HG02885 (cell line): ENCODE results near the gene FNBP1.

Experiments used
- ATAC-seq: cut with Tn5 transposase; IDR thresholded peaks from one replicate; pipeline ENCODE4 v1.9.1; 2021; ENCODE audit warnings: mild to moderate bottlenecking; ENCODE audit not compliant: unreplicated experiment, poor library complexity

FNBP1 gene

DNA sequence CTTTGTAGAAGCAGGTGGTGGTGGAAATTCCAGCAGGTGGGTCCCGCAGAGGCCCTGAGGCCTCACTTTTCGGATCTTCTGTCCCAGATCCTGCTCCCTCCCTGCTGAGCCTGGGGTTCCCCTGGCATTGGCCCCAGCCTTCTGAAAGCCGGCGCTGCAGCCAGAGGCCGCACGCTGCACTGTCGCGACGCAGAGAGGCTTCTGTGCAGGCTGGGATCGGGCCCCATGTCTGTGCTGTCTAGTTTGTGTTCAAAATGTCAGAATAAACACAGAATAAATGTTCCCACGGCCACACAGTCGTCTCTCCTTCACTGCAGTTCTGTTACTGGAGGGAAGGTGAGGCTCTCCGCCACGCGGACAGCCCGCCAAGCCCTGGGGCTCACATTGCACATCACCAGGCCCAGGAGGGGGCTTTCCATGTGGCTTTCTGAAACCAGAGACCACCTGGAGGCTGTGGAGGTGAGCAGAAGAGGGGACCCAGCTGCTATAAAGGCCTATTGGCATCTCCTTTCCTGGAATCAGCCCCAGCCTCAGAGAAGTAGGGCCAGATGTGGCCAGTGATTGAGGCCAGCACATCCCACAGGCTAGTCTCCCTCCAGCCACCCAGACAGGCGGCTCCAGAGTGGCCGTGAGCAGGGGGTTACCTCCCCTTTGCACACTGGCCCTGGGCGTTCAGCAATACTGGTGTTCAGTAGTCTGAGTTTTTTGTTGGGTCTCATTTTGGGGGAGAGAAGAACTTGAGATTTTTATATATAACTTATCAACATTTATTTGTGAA, 161.3 kb downstream of the FNBP1 start:
- ATAC-seq = no peak

DNA sequence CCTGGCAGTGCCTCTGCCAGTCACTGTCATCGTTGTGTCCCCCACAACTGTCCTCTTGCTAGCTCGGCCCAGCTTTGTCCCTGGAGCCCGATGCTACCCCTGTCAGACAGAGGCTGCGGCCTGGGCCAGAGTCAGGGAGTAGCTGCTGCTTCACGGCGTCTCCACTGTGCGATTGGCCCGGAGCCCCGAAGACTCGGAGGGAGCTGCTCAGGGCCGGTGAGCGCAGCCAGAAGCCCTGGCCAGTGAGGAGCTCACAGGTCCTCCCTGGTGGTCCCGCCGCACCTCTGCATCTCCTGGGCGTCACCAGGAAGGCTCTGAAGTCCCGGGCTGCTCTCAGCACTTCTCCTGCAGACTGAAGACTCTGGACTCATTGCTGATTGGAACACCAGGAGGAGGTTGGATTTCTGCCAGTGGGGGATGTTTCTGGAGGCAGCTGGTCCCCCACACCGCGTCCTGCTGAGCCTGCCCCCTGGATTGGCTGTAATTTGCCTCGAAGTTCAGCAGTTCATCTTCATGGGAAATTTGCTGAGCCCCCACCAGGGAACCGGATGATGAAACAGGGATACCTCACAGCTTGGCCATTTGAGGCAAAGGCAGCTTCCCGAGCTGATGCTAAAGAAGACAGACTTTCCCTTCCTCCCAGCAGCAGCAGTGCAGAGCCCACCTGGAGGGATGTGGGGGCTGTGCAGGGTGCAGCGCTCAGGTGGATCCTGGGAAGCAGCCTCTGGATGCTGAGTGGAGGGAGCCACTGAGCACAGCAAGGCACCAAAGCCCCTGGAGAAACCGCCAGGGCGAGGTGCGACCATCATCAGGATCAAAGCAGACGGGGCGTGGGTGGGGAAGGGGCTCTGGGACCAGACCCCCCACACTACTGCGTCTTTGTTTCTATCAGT, 162.1 kb downstream of the FNBP1 start:
- ATAC-seq = no peak

DNA sequence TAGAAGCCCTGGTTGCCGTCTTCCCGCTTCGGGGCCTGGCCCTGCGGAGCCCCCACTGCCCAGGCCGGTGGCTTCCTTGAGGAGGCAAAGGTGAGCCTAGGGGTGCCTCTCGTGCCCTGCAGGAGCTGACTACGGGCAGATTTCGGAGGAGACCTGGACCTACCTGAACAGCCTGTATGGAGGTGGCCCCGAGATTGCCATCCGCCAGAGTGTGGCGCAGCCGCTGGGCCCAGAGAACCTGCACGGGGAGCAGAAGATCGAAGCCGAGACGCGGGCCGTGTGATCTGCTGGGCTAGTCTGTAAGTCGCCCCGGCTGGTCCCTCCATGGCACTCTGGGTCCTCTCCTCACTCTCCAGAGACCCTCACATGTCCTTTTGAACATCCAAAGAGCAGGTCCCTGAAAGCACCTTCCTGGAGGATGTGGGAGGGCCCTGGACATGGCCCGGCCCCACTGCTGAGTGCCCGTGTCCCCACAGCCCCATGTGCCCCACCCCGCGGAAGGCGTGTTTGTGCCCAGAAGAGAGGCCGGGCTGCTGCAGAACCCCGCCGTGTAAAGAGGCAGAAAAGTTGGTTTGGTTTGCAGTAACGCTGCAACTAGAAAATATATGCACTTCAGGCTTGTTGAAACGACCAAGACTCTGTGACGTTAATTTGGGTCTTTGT, 162.9 kb downstream of the FNBP1 start:
- ATAC-seq = no peak

DNA sequence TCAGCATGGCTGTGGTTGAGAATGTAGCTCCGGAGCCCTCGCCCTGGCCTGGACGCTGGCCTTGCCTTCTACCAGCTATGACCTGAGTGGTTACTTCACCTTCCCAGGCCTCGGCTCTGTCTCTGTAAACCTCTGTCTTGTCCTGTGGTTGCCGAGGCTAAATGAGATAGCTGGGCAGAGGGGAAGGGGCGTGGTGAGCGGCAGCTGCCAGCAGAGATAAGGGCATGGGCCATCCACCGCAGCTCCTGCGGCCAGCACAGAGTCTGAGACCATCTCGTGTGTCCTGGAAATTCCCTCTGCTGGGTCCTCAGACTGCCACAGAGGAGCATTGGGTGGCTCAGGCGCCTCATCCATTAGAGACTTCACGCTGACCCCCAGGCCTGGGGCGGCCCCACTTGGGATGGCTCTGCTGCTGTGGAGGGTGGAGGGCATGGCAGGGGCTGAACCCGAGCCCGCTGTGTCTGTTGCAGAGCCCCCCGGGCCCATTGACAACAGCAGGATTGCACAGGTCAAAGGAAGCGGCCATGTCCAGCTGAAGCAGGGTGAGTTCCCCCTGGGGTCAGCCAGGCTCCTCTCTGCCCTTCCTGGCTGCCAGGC, 163.8 kb downstream of the FNBP1 start:
- no peak for ATAC-seq

DNA sequence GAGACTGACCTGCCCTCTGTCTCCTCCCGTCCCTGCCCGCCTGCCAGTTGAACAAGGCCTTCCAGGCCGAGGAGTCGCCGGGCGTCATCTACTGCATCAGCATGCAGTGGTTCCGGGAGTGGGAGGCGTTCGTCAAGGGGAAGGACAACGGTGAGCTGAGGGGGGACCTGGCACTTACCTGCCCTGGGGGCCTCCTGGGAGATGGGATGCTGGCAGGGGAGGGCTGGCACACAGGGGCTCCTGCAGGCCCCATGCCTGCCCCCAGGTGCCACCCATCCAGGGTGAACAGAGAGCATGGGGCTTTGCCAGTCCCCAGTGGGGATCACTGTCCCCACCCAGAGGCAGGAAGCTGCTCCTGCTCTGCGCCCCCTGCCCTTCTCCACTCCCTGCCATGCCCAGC, 164.7 kb downstream of the FNBP1 start:
- no peak for ATAC-seq

DNA sequence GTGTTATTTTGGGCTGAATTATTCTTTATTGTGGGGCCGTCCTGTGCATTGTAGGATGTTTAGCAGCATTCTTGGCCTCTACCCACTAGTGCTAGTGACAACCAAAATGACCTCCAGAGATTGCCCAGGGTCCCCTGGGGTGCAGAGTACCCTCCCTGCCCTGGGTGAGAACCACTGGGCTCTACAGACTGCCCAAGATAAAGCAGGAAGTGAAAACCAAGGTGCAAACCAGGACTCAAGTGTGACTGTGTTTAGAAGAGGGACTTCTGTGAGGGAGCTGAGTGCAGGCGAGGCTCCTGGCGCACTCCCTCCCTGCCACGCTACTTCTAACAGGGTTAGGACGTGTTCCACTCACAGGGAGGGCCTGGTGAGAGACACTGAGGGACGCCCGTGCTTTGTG, 166.2 kb downstream of the FNBP1 start:
- ATAC-seq = no peak

DNA sequence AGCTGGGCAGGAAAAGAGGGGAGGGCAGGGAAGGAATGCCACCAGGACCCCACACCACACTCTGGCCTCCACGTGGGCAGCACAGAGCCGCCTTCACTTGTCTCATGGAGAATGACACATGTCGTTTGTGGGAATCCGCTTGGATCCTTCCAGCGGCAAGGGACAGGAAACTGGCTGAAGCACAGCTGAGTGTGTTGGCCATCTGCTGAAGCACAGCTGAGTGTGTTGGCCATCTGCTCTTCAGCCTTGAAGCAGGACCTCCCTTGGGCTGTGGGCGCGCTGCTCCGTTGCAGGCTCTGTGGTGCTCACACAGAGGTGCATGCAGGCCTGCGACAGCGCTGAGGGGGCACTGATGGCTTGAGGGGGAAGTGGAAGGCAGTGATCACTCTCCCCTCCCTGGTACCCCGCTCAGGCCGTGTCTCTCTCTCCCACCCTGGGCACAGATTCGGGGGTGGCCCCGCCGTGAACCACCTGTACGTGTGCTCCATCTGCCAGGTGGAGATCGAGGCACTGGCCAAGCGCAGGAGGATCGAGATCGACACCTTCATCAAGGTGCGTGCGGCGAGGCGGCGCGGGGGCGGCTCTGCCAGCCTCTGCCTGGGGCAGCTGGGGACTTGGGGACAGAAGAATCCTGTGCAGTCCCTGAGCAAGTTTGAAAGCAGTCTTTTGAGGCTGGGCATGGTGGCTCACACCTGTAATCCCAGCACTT, 167.1 kb downstream of the FNBP1 start:
- no peak for ATAC-seq

DNA sequence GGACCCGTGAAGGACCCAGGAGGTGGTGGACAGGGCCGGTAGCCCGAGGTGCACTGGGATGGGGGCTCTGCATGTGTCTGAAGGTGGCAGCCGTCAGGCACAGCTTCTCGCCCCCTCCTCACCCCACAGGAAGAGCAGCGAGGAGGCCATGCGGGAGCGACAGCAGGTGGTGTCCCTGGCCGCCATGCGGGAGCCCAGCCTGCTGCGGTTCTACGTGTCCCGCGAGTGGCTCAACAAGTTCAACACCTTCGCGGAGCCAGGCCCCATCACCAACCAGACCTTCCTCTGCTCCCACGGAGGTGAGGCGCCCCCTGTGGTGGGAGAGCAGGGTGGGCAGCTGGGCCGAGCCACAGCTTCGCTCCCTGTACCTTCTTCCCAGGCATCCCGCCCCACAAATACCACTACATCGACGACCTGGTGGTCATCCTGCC, 167.8 kb downstream of the FNBP1 start:
- ATAC-seq = no peak

DNA sequence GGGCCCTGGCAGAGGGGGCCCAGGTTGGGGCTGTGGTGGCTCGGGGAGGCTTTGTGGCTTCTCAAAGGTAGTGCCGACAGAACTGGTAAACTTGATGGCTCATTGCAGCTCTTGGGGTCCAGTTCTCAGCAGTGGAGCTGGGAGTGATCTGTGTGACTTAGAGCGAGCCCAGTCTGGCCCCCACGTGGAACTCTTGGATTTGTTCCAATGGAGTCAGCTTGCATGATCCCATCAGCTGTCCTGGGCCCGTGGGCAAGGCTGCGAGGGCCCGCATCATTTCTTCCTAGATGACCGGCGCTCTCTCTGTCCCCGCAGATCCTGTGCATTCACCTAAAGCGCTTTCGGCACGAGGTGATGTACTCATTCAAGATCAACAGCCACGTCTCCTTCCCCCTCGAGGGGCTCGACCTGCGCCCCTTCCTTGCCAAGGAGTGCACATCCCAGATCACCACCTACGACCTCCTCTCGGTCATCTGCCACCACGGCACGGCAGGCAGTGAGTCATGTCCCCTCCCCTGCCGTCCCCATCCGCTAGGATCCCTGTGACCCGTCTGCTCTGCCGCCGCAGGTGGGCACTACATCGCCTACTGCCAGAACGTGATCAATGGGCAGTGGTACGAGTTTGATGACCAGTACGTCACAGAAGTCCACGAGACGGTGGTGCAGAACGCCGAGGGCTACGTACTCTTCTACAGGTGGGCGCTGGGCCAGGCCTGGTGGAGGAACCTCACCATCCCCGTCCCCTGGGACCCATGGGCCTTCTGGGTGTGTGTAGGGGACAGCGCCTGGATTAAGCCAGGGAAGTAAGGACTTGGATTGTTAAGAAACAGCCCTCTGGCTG, 168.5 kb downstream of the FNBP1 start:
- no peak for ATAC-seq

DNA sequence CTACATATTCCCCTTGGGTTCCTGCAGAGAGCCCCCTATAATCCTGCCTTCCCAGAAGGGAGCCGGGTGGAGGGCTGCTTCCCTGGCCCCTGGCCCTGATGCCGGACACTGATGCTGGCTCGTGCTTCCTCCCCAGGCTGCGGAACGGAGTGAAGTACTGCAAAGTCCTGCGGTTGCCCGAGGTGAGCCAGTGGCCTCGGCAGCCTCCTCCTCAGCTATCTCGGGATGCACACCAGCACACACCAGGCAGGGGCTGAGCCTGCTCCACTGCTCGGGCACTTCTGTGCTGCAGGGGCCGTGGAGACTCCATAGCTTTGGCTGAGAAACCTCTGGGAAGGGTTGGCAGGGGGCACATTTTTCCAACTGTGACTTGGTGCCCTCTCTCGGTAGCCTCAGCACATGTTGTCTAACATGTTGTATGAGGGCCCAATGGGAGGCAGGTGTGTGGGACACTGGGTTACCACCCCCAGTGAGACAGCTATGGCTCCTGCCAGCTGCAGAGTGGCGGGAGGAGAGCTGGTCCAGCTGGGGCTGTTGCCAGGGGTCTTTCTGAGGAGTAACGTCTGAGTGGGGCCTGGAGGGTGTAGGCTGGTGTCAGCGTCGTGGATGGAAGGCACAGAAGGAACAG, 169.3 kb downstream of the FNBP1 start:
- ATAC-seq = no peak

DNA sequence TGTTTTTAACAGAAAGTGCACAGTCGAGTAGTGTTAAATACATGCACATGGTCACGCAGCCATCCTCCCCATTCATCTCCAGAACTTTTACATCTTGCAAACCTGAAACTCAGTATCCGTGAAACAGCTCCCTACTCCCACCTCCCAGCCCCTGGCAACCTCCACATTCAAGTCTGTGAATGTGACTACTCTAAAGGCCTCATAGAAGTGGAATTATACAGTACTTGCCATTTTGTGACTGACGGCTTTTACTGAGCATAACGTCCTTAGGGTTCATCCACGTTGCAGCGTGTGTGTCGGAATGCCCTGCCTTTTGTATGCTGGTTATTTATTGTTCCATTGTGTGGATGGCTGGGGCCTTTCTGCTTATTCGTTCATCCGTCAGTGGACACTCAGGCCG, 171.9 kb downstream of the FNBP1 start:
- no peak for ATAC-seq

DNA sequence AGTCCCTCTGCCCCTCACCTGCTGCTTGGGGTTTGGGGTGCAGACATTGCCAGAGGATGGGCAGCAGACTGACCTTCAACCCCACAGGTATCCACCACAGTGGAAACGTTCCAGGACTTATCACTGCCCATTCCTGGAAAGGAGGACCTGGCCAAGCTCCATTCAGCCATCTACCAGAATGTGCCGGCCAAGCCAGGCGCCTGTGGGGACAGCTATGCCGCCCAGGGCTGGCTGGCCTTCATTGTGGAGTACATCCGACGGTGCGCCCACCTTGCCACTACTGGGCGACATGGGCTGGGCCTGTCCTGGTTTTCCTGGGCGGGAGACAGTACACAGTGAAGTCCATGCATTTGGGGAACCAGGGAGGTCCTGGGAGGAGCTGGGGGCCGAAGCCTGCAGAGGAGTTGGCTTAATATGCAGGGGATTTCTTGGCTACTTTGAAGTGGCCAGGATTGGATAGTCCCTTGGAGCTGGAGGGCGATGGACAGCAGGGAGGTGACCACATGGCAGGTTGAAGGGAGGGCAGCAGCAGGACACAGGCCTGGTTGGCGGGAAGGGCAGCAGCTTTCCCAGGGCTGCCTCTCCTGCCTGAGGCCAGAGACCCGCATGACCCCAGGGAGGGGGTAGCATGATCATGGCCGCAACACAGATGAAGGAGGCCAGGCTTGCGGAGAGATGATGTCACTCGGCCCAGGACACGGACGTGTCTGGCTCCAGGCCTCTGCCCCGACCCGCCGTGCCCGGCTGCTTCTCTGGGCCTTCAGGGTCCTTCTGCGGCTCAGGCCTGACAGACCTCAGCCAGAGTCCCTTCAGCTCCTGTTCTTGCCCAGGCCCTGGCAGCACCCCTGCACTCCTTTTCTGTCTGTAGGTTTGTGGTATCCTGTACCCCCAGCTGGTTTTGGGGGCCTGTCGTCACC, 173.1 kb downstream of the FNBP1 start:
- no peak for ATAC-seq

DNA sequence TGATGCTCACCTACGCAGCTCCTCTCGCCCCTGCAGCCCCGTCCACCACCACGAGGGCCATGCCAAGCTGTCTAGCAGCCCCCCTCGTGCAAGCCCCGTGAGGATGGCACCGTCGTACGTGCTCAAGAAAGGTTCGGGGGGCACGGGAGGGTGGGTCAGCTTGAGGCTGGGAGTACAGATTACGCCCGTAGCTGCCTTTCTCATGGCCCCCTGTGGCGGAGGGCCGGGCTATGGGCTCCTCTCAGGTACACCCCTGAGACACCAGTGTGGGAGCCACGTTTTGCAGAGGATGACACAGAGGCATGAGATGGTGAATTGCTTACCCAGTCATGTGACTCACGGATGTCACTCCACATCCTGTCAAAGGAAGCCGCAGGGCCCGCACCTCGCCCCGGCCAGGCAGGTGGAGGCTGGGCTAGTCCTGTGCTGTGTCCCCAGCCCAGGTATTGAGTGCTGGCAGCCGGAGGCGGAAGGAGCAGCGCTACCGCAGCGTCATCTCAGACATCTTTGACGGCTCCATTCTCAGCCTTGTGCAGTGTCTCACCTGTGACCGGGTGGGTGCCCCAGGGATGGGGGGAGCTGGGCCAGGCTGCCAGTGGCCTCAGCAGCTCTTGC, 174.0 kb downstream of the FNBP1 start:
- ATAC-seq = no peak

DNA sequence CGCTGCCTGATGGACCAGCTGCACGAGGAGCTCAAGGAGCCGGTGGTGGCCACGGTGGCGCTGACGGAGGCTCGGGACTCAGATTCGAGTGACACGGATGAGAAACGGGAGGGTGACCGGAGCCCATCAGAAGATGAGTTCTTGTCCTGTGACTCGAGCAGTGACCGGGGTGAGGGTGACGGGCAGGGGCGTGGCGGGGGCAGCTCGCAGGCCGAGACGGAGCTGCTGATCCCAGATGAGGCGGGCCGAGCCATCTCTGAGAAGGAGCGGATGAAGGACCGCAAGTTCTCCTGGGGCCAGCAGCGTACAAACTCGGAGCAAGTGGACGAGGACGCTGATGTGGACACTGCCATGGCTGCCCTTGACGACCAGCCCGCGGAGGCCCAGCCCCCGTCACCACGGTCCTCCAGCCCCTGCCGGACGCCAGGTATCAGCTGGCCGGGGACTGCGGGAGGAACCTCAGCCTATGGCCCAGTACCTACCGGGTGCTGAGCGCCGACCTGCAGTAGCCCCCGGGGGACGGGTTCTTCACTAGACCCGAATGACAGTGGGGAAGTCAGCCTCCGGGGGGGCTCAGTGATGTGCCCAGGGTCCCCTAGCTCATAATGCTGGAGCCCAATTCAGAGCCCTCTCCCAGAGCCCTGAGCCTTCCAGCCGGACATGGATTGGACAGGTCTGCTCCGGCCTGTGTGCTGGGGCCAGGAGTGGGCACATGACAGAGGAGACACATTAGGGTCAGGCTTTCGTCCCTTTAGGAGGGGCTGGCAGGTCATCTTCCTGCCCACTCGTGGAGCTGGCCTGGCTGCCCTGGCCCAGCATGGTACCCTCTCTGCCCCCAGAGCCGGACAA, 174.7 kb downstream of the FNBP1 start:
- no peak for ATAC-seq

DNA sequence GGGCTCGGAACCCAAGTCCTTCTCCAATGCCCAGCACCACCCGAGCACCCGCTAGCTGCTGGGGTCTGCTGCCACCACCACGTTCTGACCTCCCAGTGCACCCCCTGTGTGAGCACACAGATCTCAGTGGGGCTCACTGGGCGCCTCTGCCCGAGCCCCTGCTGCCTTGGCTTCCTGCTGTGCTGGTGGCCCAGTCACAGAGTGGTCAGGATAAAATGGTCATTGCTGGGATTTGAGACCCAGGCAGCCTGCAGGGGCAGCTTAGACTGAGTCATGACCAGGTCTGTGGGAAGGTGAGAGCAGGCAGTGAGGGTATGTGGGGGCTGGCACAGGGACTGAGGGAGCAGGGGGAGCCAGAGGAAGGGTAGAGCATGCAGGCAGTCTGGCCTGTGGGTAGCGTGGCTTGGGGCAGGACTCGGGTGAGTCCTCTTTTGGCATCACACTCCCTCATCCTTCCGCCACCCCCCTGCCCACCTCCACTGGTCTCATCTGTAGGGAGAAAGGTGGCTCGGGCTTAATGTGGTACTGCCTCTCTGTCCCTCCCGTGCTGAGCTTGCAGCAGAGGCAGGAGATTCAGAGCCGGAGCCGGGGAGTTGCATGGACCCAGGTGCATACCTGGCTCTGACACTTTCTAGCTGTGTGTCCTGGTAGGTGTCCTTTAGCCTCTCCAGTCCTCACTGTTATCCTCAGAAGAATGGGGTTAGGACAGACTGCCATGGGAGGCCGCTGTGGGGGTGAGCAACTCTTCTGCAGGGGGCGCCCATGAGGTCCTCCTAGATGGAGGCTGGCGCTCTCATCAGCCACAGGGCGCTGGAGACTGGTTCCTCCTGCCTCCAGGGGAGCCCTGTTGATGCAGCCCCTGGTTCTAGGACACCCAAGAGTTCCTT, 175.6 kb downstream of the FNBP1 start:
- no peak for ATAC-seq
